Measurements from ENCODE around the gene CXCR4.

Gene CXCR4

GRCh38 chr2:136131484-136131960 lies 13.6 kb upstream of the CXCR4 start:
- no peak for DNase-seq

DNA sequence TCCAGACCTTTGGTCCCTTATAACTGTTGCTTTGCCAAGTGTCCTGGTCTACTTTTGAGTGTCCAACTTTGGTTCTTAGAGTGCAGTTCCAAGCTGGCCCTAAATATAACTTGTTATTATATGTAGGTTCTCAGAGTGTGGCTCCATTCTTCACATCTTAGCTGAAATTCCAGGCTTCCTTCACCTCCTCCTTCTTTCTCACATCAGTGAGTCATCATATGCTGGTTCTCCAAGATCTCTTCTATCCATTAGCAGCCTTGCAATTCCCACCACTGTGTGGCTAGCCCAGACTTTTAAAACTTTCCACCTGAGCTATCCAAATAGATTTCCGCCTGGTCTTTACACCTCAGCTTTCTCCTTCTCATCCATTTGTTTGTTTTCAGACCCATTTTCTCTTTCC lies 12.6 kb upstream of the CXCR4 start:
- DNase-seq = no peak

DNA sequence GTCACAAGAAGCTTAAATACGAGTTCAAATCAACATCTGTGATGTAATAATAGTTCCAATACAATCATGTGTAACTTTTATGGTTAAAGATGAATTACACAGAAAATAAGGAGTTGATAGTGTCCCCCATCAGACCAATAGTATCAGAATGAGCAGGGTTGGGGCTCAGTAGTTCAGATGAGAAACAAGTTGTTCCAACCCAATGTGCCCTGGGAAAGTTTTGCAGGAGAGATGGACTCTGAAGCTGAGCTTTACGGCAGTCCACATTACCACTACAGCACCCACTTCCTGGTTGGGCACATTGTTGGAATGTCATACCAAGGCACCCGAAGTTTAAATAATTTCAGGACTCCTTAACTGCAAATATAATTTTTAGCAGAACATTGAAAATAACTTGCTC lies 12.1 kb upstream of the CXCR4 start:
- DNase-seq = no peak

DNA sequence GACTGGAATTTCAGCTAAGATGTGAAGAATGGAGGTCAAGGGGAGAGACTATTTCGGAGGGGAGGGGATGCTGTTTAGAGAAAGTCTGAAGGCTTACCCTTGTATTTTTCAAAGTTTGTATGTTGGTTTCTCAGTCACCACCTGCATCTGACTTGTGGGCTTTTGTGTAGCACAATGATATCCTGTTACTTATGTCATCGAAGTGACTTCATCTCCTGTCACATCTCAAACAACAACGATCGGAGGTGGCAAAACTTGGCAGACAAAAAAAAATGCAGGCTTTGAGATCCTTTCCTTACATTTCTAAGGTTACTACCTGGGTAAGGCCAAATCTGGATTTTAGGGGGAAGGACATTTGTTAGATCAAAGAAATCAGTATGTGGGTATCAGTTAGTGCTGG lies 11.7 kb upstream of the CXCR4 start:
- no peak for DNase-seq

GRCh38 chr2:136128905-136129304 lies 11.0 kb upstream of the CXCR4 start:
- DNase-seq = no peak

GRCh38 chr2:136128366-136128765 lies 10.4 kb upstream of the CXCR4 start:
- no peak for DNase-seq

DNA sequence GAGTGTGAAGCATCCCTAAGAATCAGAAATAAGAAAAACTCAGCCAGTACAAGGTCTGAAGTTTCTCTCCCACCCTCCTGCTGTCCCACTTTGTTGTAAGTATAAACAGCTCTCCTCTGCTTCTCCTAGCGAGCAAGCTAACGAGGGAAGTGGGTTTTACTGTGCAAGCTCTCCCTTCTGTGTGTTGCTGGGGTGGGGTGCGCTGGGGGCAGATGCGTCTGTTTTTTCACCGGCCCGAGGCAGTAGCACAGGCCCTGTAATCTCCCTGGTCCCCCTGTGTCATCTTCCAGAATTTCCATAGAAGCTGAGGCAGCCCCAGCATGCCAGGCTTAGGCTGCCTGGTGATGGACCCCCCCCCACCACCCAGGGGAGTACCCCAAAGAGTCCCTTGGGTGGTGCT lies 9.4 kb upstream of the CXCR4 start:
- DNase-seq = no peak

DNA sequence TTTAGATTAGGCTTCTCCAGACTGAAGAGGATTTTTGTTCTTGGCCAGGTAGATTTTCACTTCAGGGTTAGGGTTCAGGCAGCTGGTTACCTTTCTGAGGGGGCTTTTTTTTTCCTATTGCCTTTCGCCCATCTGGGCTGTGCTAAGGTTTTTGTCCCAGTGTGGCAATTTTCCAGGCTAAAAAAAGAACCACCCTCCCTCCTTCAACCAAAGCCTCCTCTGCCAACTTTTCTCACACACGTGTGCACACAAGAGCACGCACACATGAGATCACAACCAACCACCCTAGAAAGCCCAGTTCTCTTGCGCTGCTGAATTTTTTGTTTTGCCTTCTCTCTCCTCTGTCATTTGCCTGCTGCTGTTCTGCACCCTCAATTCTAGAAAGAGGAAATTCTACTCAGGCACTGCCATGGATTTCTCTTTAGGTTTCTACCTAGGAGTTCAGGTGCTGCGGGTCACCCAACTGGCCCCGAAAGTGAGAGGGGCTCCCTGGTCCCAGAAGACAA lies 8.5 kb upstream of the CXCR4 start:
- no peak for DNase-seq

- no peak for DNase-seq
Measured at GRCh38 chr2:136126021-136126420, 8.1 kb upstream of the CXCR4 start.

- DNase-seq = no peak
Measured at GRCh38 chr2:136125236-136125635, 7.3 kb upstream of the CXCR4 start.

DNA sequence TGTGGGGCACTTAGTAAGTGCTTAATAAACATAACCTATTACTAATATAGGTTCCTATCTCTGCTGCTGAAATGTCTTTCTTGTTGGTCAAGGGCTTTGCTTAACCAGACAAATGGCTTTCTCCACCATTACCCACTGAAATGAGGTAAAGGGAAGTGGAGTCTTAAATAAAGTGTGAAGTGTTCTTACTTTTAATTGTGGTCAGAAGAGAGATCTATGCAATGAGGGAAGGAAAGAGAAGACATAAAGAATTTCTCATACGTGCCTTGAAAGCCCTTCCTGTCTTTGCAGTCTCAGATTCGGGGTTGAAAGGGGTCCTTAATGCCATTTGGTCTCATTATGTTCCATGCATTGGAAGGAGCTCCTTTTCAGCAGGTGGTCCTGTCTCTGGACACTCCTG lies 6.9 kb upstream of the CXCR4 start:
- DNase-seq = no peak

GRCh38 chr2:136122661-136123060 lies 4.7 kb upstream of the CXCR4 start:
- no peak for DNase-seq

DNA sequence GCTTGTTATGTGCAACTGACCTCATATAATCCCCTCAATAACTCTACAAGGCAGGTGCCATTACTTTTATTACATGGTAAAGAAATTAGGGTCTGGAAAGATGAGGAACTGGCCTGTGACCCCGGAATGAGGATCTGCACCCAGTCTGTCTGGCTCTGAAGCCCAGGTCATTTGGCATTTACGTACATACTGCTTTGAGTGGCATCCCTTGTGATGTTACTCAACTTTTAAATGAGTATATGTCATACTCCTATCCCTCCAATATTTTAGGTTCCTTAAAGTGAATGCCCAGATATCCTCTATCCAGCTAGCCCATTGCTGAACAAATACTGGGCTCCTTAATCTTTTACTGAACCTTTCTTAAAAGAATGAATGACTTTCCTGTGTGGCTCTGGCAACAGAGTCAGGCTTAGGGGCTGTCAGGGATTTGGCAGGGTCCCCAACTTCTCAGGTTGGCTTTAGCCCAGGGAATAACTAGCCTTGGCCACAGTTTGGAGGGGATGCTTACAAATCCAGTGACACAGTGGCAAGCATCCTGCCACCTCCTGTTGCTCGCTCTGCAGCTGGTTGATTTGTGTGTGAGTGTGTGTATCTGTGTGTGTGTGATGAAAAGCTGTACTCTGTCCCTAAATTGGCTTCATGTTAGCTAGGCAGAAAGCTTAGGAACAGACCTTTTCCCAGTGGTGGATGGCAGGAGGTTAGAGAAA lies 3.4 kb upstream of the CXCR4 start:
- no peak for DNase-seq

DNA sequence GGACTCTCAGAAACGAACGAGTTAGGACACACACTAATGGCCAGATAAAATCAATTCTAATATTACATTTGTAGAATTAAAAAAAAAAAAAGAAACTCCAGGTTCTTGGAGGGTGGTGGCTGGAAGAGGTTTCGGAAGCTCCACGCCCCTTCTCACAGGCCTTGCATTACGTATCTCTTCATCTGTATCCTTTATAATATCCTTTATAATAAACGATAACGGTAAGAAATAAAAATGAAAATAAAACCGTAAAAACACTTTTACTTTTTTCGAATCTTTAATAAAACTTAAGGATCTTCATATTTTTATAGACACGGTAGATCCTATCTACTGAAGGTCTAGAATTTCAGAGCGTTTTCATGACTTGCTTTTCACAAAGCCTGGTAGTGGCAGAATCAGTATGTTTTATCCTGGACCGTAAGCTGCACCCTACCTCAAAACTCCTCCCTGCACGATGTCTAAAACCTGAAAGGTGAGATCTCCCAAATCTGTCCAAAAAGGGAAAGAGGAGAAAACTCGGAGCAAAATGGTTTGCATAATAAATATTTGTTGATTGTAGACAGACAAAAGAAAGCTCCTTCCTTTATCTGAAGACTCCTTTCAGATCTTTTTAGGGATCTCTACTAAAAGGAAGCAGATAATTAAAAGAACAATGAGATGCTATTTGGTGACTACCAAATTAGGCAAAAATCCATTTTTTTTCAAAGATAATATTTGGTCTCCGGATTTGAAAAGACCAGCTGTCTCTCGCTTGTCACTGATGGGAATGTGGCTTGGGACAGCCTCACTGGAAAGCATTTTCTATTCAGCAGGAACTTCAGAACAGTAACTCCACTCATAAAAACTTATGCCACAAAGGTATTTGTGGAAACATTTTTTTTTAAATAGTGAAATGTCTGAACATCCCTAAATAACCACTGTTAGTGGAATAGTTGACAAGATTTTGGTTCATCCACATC lies 2.0 kb upstream of the CXCR4 start:
- no peak for DNase-seq

DNA sequence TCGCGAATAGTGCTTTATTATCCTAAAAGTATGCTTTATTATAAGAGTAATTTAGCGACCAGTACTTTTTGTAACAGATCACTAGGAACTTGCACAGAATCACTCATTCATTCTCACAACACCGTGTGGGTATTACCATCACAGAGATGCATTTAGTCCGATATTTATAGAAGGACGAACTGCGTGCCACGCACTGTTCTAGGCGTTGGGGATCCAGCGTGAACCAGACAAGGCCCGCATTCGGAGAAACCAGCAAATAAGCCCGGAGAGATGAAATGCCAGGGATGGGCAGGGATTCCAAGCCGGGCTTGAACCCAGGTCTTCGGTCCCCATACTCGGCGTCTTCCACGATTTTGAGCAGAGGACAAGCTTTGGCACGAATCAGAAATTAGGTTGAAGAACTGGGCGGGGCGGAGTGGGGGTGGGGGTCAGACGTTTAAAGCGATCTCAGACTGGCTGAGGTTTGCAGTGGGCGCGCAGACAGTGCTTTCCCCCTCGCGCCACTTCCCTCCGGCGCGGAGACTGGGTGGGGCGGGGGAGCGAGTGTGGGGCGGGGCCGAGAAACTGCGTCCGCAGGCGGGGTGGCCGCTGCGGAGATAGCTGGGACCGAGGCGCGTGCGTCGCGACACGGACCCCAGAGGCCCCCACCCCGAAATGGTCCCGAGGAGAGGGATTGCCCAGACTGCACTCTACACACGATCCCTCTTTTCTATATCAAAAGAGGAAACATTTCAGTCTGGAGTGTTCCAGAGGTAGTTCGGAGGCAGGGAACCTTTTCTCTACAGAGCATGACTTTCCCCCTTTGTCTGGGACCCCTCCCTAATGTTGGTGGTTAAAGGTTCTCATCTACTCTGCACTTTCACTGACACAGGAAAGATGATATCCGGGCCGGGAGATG lies 1.1 kb upstream of the CXCR4 start:
- peak; percentile 82 to 86 for DNase-seq

GRCh38 chr2:136117391-136117841 lies 533 bp downstream of the CXCR4 start:
- DNase-seq = peak; percentile 57 to 69

DNA sequence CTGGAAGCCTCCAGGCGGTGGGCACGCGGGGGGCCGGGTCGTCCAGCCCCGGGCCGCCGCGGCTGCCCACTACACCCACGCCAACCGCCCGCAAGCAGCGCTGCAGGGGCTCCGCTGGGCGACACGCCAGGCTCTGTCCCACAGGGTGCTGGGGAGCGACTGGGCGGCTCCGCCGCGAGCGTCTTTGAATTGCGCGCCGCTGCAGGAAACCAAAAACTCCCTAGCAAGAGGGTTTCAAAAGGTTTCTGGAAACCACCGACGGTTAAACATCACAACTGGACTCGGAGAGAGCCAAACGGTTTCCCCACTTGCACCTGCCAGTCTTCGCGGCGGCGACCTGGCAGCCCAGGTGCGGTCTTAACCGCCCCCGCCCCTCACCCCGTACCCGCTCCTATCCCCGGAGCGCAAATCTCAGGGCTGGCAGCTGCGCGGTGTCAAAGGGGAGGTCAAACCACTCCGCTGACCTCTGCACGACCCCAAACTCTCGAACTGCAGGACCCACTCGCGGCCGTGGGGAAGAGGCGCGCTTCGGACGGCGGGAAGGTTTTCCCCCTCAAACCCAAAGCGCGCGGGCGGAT lies 1.0 kb downstream of the CXCR4 start:
- peak; percentile 59 to 68 for DNase-seq

DNA sequence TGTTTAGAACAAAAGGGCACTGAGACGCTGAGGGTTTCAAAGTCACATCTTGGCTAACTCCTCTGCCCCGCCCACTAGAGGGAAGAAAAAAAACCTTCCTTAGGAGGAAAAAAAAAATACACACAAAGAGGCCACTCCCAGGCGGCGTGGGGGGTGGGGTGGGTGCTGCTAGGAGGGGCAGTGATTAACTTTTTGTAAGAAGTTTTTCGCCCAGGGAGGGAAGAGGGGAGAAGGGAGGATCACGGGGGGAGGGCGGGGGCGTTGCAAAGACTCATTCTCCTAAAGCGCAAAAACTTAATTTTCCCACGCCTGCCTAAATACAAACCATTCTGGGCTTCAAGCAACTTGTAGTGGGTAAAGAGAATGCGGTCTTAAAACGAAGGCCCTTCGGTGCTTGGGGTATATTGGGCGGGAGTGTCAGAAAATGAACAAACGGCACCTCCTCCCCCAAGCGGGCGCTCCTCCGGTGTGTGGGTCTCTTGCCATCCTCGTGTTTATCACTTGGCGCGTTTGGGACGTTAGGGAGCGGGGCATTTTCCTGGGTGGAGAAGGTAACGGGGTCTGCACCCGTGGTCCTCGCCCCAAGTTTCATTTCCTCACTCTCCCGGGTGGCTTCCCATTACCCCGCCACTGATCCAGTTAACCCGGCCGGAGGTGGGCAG lies 1.7 kb downstream of the CXCR4 start:
- peak; percentile 68 to 76 for DNase-seq

DNA sequence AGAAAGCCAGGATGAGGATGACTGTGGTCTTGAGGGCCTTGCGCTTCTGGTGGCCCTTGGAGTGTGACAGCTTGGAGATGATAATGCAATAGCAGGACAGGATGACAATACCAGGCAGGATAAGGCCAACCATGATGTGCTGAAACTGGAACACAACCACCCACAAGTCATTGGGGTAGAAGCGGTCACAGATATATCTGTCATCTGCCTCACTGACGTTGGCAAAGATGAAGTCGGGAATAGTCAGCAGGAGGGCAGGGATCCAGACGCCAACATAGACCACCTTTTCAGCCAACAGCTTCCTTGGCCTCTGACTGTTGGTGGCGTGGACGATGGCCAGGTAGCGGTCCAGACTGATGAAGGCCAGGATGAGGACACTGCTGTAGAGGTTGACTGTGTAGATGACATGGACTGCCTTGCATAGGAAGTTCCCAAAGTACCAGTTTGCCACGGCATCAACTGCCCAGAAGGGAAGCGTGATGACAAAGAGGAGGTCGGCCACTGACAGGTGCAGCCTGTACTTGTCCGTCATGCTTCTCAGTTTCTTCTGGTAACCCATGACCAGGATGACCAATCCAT lies 2.7 kb downstream of the CXCR4 start:
- DNase-seq = no peak

DNA sequence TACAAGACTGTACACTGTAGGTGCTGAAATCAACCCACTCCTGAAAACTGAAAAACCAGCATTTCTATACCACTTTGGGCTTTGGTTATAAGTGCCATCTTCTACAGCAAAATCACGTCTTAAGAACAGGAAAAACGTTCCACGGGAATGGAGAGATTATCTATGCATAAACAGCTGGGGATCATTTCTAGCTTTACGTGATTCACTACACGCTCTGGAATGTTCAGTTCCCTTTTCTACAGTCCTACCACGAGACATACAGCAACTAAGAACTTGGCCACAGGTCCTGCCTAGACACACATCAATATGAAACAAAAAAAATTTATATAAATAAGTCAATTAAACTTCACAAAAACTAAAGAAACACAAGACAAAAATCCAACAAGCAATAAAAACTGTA lies 3.6 kb downstream of the CXCR4 start:
- DNase-seq = no peak

DNA sequence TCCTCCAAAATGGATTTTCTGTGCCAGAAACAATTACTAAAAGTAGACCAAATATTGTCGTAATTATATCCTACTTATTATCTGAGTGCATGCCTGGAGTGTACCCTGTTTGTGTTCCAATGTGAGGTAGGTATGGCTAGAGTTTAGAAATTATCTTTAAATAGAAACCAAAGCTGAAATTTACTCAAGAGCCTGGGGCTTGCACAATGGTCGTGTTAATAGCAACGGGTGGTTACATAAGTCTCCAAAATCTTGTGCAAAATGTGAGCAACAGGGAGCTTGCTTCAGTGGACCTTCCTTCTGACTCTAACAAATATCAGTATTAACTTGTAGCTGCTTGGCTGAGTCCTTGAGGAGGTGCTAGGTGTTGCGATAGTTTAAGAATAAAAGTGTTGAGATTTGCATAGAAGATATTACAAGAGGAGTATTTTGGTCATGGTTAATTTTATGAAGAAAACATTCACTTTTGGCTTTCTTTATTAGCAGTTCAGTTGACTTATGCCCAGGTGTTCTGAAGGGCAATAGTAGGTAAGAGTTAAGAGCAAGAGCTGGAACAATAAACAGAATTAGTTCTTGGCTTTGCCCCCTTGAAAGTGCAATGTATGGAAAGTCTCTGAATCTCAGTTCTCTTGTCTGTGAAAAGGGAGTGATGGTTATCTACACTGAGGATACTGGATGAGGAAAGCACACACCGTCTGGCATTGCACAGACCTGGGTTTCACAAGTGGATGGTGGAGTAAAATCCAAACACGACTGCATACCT lies 4.6 kb downstream of the CXCR4 start:
- DNase-seq = no peak

All from activated CD4-positive, alpha-beta T cell treated with anti-CD3 and anti-CD28 coated beads, Interleukin-2, amount 50 U/mL, for 48 hours (primary cell).